ENCODE results near the gene ZNF805.
A peak's percentile ranks its signal among the peaks of the same experiment; 100 is the strongest.
"Not testable (repeated sequence)": the region's sequence is repeated elsewhere in the genome, so short reads cannot be mapped to it uniquely, and the experiment has no call there.

Gene ZNF805

GRCh38 chr19:57240311-57241090 lies at the start of gene ZNF805:
Gene ZNF805, plus strand, starts transcription at chr19:57240632. Its CDS starts 260 bp downstream, at chr19:57240892.
- DNase-seq: peak; percentile 93

DNA sequence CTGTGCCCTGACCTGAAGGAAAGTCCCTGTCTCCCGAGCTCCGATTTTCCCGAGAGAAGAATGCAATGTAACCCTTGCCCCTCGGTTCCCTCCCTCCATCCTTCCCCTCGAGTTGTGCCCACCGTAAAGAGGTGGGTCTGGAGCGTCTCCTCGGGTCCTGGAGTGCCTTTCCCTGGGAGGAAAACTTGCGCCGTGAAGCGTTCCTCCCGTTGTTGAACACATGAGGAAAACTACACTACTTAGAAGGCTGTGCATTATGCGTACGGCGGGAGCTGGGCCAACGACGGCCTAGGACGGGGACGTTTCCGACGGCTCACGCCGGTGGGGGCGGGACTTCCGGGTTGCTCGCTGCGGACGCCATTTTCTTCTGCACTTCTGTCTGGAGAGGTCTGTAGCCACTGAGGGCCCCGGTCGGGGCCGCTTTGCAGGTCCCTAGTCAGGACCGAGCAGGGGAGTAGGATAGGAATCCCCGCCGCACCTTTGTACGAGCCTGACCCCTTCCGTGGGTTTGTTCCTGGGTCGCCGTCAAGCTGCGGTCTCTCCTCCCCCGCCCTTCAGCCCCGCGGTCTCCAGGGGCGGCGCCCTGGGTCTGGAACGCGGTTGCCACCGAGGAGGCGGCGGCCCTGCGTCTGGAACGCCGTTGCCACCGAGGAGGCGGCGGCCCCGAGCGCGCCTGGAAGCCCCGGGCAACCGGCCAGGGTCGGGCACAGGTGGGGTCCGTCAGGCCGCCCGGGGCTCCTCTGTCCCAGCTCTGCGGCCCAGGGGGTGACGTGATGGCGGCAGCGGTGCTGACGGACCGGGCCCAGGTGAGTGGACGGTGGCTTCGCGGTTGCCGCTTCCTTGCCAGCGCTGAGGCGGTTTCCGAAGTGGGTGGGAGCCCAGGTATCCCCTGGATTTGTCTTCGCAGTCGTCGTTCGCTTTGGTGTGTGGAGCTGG lies 49.0 kb upstream of the ZNF805 start, which contains the start of gene ZNF264:
ZNF264 (plus strand) TSS at position 360 of the 936 bp plus-strand sequence; CDS start at position 774, 414 bp downstream.
- peak; percentile 78 for DNase-seq

DNA sequence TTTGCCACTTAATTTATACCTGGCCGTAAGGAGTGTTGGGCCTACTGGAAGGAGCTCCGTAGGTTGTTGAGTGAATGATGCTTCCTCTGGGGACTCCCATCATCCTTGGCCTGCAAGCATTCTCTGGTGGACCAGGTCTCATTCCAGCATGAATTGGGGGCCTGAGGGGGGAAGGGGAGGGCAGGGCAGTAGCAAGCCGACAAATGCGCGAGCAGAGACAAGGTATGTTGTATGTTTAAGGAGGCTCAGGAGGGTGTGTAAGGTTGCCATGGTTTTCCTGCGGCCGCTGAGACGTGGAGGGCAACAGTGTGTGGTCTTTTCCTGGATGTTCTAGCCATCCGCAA lies 48.4 kb upstream of the ZNF805 start:
- DNase-seq: no peak

- DNase-seq: no peak
These were observed 47.4 kb upstream of the ZNF805 start for GRCh38 chr19:57192993-57193392.

DNA sequence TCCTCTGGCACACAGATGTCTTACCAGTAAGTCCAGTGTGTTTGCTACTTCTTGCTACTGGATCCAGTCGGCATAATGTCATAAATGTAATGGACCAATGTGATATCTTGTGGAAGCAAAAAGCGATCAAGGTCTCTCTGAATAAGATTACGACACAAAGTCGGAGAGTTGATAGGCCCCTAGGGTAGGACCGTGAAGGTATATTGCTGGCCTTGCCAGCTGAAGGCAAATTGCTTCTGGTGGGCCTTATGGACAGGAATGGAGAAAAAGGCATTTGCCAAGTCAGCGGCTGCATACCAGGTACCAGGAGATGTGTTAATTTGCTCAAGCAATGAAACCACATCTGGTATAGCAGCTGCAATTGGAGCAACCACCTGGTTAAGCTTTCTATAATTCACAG lies 42.6 kb upstream of the ZNF805 start:
- DNase-seq: not testable (repeated sequence)

GRCh38 chr19:57202160-57202559 lies 38.3 kb upstream of the ZNF805 start:
- no peak for DNase-seq

GRCh38 chr19:57210381-57210780 lies 30.1 kb upstream of the ZNF805 start:
- DNase-seq: no peak

- DNase-seq: no peak
These were observed 28.3 kb upstream of the ZNF805 start for GRCh38 chr19:57212109-57212508.

GRCh38 chr19:57227502-57227901 lies 12.9 kb upstream of the ZNF805 start:
- no peak for DNase-seq

GRCh38 chr19:57231686-57232085 lies 8.7 kb upstream of the ZNF805 start:
- DNase-seq: no peak

GRCh38 chr19:57233207-57233606 lies 7.2 kb upstream of the ZNF805 start:
- no peak for DNase-seq

- no peak for DNase-seq
These were observed 486 bp upstream of the ZNF805 start for GRCh38 chr19:57239982-57240310.

GRCh38 chr19:57241176-57241575 lies 744 bp downstream of the ZNF805 start:
- DNase-seq: no peak

DNA sequence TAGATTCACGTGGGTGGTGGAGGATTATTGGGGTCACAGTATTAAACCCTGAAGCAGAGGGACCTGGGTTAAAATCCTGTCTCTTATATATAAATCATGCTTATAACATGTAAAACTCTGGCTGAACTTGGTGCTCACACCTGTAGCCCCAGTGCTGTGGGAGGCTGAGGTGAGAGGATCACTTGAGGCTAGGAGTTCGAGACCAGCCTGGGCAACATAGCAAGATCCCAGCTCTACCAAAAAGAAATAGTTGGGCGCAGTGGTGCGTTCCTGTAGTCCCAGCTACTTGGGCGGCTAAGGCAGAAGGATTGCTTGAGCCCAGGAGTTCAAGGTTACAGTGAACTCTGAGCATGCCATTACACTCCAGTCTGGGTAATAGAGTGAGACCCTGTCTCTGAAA lies 2.4 kb downstream of the ZNF805 start:
- DNase-seq: no peak

- DNase-seq: no peak
These were observed 4.1 kb downstream of the ZNF805 start for GRCh38 chr19:57244513-57244912.

- no peak for DNase-seq
These were observed 4.6 kb downstream of the ZNF805 start for GRCh38 chr19:57245066-57245465.

- no peak for DNase-seq
These were observed 5.5 kb downstream of the ZNF805 start for GRCh38 chr19:57245959-57246358.

GRCh38 chr19:57248646-57249045 lies 8.2 kb downstream of the ZNF805 start:
- no peak for DNase-seq

DNA sequence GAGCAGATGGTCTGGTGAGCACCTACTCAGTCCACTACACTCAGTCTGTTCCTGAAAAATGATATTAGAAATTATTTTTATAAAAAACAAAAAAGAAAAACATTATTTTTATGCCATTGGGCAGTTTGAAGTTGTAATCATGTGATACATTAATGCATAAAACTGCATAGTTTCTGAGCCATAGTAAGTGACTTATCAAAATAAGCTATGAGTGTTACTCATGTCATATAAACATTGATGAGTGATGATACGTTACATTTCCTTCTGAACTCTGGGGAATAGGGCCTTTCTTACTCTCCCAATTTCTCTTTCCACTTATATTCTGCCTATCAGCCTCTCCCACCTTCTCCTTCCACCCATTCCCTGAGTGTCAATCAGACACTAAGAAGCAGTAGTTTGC lies 8.9 kb downstream of the ZNF805 start:
- DNase-seq: no peak

DNA sequence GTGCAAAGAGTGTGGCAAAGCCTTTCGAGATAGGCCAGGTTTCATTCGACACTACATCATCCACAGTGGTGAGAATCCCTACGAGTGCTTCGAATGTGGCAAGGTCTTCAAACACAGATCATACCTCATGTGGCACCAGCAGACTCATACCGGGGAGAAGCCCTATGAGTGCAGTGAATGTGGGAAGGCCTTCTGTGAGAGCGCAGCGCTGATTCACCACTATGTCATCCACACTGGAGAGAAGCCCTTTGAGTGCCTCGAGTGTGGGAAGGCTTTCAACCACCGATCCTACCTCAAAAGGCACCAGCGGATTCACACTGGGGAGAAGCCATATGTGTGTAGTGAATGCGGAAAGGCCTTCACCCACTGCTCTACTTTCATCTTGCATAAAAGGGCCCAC lies 13.3 kb downstream of the ZNF805 start:
- DNase-seq: not testable (repeated sequence)

DNA sequence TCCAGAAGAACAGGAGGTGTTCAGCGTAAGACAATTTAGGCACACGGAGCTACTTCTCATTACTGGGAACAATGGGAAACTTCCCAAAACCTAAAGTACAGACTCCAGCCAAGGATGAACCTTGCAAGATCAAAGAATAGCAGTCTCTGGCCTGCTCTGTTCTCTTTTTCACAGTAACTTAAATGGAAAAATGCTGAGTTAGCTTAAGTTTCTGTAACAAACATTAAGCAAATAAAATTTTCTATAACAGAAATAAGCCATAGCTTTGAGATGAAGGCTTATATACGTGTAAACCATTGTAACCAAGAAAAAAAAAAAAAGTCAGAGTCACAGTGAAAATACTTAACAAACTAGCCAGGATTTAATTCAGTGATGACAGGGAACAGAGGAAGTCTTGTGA lies 21.6 kb downstream of the ZNF805 start:
- no peak for DNase-seq

DNA sequence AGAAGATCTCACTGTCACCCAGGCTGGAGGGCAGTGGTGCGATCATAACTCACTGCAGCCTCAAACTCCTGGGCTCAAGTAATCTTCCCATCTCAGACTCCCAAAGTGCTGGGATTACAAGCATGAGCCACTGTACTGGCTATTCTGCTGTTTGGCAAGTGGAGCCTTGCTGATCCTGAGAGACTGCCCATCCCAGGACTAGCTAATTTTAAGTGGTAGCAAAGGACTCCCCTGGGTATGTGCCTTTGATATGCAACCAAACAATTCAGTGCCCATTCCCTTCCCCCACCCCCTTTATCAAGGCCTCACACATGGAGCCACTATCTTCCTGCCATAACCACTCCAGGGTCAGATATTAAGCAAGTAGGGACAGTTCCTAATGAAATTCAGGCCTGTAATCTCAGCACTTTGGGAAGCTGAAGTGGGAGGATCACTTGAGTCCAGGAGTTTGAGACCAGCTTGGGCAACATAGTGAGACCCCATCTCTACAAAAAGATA lies 22.9 kb downstream of the ZNF805 start:
- no peak for DNase-seq

DNA sequence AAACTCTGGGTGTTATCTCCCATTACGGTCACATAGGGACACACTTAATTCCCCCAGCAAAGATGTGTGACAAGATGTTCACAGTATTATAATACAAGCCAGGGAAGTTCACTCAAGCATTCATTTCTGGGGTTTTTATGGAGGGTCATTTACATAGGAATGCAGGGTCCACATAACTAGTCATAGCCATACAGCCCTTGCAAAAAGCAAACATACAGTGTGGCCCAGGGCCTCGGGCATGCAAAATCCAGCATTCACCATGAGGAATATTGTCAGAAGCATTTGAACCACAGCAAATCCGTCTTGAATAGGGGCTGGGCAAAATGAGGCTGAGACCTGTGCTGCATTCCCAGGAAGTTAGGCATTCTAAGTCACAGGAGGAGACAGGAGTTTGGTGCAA lies 26.9 kb downstream of the ZNF805 start:
- DNase-seq: no peak
